ENCODE measurements around the gene COL7A1.

- TF ChIP-seq FOXA1 (IDR thresholded peaks at IDR 0.05), result no peak
- TF ChIP-seq FOXK2 (IDR thresholded peaks at IDR 0.05), result no peak
- no peak for TF ChIP-seq CTBP1 (IDR thresholded peaks at IDR 0.05; ENCODE audit: borderline replicate concordance)
- TF ChIP-seq L3MBTL2 (conservative IDR thresholded peaks at IDR 0.05), result no peak
- no peak for TF ChIP-seq LEF1 (IDR thresholded peaks at IDR 0.05; ENCODE audit: borderline replicate concordance)
These were observed 26.7 kb downstream of the COL7A1 start for GRCh38 chr3:48568476-48568875.
